NB4 (cell line): Measurements from ENCODE around the gene PLA2G2C.

Source experiments
- MAX ChIP-seq: IDR thresholded peaks from 2 replicates; pipeline ENCODE4 v1.6.1; 2011; ENCODE audit warnings: low read depth, low read length
- MYC ChIP-seq: IDR thresholded peaks from 2 replicates; pipeline ENCODE4 v1.6.1; 2011; ENCODE audit warnings: low read depth, low read length
- POLR2A ChIP-seq: IDR thresholded peaks from 2 replicates; pipeline ENCODE4 v1.6.1; 2011; ENCODE audit warnings: mild to moderate bottlenecking; ENCODE audit not compliant: insufficient read length; ENCODE audit errors: extremely low read depth
- TF ChIP-seq, protein P1 (sequence below): IDR thresholded peaks from one replicate; pipeline ENCODE4 v1.5.1; 2012; ENCODE audit warnings: low read depth, low read length

DNA sequence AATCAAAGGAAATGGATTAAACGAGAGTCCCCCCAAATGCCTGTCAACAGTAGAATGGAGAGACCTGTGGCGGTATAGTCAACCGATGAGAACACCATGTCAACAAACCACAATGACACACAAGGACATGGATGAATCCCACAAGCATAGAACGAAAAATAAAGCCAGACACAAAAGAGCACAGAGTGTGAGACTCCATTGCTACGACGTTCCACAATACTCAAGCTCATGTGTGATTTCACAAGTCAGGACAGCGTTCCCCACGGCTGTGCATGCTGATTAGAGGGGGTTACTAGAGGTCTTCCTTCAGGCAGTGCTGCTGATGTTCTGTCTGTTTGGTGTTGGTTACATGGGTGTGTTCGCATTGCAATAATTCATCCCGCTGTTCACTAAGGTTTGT is 61.2 kb downstream of the PLA2G2C start:
- TF ChIP-seq POLR2A = no peak
- TF ChIP-seq, protein P1, sequence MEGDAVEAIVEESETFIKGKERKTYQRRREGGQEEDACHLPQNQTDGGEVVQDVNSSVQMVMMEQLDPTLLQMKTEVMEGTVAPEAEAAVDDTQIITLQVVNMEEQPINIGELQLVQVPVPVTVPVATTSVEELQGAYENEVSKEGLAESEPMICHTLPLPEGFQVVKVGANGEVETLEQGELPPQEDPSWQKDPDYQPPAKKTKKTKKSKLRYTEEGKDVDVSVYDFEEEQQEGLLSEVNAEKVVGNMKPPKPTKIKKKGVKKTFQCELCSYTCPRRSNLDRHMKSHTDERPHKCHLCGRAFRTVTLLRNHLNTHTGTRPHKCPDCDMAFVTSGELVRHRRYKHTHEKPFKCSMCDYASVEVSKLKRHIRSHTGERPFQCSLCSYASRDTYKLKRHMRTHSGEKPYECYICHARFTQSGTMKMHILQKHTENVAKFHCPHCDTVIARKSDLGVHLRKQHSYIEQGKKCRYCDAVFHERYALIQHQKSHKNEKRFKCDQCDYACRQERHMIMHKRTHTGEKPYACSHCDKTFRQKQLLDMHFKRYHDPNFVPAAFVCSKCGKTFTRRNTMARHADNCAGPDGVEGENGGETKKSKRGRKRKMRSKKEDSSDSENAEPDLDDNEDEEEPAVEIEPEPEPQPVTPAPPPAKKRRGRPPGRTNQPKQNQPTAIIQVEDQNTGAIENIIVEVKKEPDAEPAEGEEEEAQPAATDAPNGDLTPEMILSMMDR = no peak
- no peak for TF ChIP-seq MAX
- TF ChIP-seq MYC = no peak
